HFF-Myc (cell line): ENCODE results near the gene SUPT20HL1.
"Not testable (repeated sequence)": the region's sequence is repeated elsewhere in the genome, so short reads cannot be mapped to it uniquely, and the experiment has no call there.

ENCODE experiments used
- DNase-seq: peaks from one replicate; pipeline ENCODE4 v3.0.0-alpha.2; 2011; ENCODE audit warnings: low read depth; ENCODE audit errors: extremely low read depth
- H3K4me3 ChIP-seq: replicated peaks from 2 replicates; pipeline ENCODE4 v1.5.1; 2011; ENCODE audit warnings: low read depth, mild to moderate bottlenecking, control low read depth, low read length
- TF ChIP-seq, protein P1 (sequence below): IDR thresholded peaks from 2 replicates; pipeline ENCODE4 v1.5.1; 2012; ENCODE audit warnings: mild to moderate bottlenecking, low read depth, low read length, control low read depth; ENCODE audit errors: missing control alignments

Gene SUPT20HL1

DNA sequence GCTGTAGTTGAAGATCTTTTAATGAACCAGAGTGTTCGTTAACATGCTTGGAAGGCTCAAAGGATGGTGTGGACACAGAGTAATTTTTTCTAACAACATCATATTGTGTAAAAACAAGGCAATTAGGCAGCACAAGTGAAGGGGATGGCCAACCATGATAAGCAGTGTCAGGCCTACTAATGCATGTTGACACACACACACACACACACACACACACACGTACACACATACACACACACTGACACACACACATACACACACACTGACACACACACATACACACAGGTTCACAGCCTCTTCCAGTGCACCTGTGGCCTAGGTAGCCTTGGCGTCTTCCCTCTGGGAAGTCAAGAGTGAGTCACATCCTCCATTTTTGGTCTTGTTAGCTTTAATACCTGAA is at the start of gene SUPT20HL1:
TSS of gene SUPT20HL1 (plus strand) at position 368 of the 400 bp plus-strand sequence. CDS start 2,122 bp downstream, outside the sequence.
- TF ChIP-seq, protein P1, sequence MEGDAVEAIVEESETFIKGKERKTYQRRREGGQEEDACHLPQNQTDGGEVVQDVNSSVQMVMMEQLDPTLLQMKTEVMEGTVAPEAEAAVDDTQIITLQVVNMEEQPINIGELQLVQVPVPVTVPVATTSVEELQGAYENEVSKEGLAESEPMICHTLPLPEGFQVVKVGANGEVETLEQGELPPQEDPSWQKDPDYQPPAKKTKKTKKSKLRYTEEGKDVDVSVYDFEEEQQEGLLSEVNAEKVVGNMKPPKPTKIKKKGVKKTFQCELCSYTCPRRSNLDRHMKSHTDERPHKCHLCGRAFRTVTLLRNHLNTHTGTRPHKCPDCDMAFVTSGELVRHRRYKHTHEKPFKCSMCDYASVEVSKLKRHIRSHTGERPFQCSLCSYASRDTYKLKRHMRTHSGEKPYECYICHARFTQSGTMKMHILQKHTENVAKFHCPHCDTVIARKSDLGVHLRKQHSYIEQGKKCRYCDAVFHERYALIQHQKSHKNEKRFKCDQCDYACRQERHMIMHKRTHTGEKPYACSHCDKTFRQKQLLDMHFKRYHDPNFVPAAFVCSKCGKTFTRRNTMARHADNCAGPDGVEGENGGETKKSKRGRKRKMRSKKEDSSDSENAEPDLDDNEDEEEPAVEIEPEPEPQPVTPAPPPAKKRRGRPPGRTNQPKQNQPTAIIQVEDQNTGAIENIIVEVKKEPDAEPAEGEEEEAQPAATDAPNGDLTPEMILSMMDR: no peak
- no peak for DNase-seq
- no peak within 1 kb of the TSS for H3K4me3 ChIP-seq

DNA sequence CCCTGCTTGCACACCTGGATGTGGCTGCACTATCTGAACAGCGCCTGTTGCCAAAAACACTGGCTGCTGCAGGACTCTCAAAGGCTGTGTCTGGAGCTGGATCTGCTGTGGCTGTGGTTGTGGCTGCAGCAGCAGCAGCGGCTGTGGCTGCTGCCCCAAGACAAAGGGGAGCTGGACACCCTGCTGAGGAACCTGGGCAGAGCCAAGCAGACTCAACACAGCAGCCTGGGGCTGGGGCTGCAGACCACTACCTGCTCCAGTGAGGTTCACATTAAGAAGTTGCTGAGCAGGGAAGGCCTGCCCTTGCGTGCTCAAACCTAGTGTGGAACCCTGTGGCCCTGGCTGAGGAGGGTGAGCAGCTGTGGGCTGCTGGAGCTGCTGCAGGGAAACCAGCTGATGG is 49.5 kb upstream of the SUPT20HL1 start:
- not testable (repeated sequence) for H3K4me3 ChIP-seq, DNase-seq

DNA sequence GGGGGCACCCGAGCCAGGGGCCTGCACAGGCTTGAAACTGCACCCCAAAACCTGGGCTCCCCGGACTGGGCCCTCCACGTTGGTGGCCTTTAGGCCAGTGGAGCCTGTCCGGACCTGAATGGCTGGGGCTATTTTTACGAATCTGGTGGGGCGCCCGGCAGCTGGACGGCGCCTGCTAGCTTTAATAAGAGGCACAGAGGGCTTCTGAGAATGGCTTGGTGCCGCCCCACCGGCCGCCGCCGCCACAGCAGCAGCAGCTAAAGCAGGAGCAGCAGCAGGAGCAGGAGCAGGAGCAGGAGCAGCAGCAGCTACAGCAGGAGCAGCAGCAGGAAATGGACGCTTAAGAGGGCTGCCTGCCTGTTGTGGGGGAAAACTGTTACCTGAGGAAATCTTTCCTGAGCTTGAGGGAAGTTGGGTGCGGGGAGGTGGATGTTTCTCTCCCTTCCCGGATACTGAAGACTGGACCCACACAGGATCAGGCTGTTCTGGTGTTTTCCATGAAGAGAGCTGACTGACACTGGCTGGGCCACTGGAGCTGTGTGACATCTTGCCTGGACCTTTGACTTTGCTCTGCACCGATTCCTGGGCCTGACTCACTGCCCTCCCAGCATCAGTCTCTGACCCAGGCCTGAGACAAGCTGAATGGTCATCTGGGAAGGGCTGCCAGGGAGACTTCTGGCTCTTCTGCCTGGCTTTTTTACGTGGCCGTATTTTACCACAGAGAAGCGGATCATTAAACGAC is 48.8 kb upstream of the SUPT20HL1 start:
- DNase-seq, H3K4me3 ChIP-seq: not testable (repeated sequence)

DNA sequence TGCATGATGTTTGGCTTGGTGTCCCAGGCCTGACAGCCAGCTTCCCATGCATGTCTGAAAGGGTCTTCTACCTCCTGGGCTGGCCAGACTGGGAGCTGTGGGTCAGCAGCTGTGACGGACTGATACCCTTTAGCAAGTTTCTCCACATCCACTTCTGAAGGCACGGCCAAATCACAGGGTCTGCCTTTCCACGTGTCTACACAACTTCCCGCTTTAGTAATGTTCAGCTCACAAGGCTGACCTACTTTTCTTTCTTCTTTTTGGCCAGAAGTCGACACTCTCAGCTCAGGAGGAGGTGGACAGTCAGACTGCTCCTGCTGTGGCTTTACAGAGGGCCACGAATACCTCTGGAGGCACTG is 48.2 kb upstream of the SUPT20HL1 start:
- not testable (repeated sequence) for H3K4me3 ChIP-seq

DNA sequence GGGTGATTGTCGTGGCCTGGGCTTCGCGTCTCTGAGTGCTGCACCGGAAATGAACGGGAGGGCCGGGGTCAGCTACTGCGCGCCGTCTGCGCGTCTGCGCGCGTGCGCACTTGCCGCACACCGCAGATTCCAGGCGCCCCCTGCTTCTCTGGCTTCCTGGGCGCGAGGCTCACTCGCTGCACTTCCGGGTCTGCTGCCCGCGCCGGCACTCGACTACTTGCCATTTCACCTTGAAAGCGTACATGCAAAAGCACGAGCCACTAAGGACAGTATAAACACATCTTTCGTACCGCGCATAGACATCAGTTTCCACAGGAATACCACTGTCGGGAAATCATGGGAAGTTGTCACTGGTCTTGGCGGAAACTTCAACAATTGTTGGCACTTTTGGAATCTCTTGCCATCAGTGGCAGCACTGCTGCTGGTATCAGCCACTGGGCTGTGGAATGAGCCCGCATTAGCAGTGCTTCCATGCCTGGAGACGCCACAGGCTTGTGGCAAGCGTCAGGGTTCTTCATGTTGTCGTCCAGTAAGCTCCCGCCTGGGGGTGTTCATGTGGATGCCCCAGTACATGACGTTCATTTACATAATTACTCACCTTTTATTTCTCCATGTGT is 46.3 kb upstream of the SUPT20HL1 start, which contains the start of gene SUPT20HL2:
TSS of gene SUPT20HL2 (minus strand) at position 51 of the 617 bp plus-strand sequence. CDS start 754 bp downstream, outside the sequence.
- DNase-seq: no peak
- H3K4me3 ChIP-seq: no peak within 1 kb of the TSS
- TF ChIP-seq, protein P1: no peak

More for the DNA sequence above, 48.2 kb upstream of the SUPT20HL1 start:
- not testable (repeated sequence) for DNase-seq

DNA sequence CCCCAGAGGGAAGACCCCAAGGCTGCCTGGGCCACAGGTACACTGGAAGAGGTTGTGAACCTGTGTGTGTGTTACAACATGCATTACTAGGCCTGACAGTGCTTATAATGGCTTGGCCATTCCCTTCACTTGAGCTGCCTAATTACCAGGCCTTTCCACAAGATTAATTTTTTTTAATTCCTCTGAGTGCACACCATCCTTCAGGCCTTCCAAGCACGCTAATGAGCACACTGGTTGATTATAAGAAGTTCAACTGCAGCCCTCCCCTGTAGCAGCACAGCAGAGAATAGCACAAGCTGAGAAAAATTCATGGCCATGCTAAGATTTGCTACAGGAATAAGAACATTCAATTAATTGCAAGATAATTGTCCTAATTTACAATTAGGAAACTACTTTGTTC is 44.3 kb upstream of the SUPT20HL1 start:
- no peak overlapping the region for H3K4me3 ChIP-seq
- no peak for DNase-seq
- TF ChIP-seq, protein P1: no peak

DNA sequence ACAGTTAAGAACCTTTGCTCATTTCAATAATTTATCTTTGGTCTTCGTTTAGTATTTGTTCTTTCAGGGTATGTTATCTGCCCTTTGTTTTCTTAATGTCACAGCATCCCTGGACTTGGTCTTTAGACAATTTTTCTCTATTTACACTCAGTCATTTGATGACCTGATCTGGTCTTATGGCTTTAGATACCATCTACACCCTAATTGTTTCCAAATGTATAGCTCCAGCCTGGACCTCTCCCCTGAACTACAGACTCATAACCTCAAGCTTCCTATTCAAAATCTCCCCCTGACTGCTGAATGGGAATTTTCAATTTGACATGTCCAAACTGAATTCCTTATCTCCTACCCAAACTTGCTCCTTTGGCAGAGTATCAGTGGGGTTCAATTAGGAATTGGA is 42.9 kb upstream of the SUPT20HL1 start:
- no peak for DNase-seq
- TF ChIP-seq, protein P1: no peak
- no peak overlapping the region for H3K4me3 ChIP-seq

DNA sequence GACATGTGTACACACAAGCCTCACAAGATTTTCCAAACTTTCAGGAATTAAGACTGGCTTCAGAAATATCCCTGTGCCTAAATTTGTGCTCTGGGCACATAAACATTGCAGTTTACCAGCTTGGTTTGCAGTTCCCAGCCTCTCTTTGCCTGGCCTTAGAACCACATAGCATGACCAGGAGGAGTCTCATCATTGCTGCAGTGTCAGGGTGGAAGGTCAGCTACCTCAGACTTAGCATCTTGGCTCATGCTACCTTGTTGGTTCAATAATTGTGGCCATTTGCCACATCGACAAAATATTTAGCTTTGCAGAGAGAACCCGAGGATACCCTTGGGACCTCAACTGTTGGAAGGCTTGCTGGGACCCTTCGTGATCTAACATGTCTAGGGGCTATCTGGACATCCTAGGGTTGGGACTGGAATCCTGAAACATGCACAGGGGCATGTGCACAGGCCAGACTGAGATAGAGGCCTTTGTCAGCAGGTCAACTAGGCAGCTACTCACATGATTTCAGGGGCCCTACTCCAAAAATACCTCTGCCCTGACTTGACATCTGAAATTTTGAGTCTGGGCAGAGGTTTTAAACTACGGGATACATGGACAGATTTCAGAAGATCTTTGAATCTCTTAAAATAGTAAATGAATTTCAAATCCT is 38.6 kb upstream of the SUPT20HL1 start:
- DNase-seq: no peak
- H3K4me3 ChIP-seq: no peak overlapping the region
- TF ChIP-seq, protein P1: no peak
